Body of pancreas (tissue), 4 donors: ENCODE data around the gene ANP32B.

ENCODE experiments used
- CTCF ChIP-seq, 7 experiments: fragments of 450-650 bp in 4 of 7; fragments of 200-600 bp in 3 of 7; sonication (generic) in 3 of 7; IDR thresholded peaks; one replicate each; pipeline ENCODE4 v1.5.1; 2016 to 2019; ENCODE audit warnings: antibody characterized with exemption in 7 of 7
- POLR2A ChIP-seq, 3 donors: fragments of 450-650 bp; IDR thresholded peaks; one replicate each; pipeline ENCODE4 v1.6.1; 2016; ENCODE audit warnings: antibody characterized with exemption in 3 of 3, mild to moderate bottlenecking in 2 of 3

DNA sequence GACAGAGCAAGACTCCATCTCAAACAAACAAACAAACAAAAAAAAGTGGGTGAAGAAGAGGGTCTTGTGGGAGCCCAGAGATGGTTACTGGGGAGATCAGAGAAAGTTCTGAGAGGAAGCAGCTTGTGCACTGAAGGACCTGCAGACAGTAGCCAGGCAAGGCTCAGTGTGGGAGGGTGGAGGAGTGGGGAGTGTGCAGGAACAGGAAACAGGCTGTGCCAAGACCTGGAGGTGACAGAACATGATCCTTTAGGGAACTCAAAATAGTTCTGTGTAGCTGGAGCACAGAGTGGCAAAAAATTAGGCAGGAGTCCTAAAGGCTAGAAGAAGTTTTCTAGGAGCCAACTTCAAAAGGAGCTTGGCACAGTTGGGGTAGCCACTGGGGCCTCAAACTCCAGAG lies 54.2 kb downstream of the ANP32B start:
- TF ChIP-seq CTCF (IDR thresholded peaks at IDR 0.05), result no peak
- no peak for TF ChIP-seq POLR2A (IDR thresholded peaks at IDR 0.05)
